NCI-H2171 treated with DMSO at 0.1 percent for 48 hours (cell line): ENCODE results near the gene GDAP2.

Experiments used
- DNase-seq: peaks from one replicate; lab custom pipeline; 2025; lab: John Stamatoyannopoulos, UW

The GDAP2 gene

DNA sequence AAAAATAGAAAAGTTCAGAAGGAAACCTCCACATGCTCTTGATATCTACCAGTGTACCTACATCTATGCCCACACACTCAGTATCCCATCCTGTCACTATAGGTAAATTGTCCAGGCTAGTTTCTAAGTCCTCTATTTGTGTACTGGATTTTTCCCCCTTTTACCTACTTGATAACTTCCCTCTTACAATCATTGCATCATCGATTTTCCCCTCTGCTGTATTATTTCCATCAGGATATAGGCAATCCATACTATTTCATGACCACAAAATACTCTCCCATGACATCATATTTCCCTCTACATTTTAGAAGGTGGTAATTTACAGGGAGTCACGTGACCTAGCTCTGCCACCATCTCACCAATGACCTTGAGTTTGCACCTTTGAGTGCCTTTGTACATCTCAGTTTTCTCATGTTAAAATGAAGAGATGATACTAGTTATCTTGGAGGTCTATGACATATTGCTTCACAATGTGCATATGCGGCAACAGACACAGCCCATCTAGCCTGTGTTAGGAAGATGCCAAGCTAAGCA is 88.2 kb downstream of the GDAP2 start:
- no peak for DNase-seq

DNA sequence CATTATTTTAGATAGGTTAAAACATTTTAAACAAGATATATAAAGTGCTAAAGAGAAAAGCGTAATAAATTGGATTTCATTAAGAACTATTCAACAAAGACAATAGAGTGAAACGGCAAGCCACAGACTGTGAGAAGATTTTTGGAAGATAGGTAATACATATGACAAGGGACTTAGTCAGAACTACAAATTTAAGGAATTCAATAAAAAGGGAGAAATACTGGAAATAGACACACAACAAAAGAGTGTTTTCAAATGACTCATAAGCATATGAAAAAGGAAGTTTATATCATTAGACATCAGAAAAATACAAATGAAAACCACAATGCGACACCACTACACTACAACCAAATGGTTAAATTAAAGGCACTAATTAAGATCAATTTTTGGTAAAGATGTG is 90.5 kb downstream of the GDAP2 start:
- no peak for DNase-seq

DNA sequence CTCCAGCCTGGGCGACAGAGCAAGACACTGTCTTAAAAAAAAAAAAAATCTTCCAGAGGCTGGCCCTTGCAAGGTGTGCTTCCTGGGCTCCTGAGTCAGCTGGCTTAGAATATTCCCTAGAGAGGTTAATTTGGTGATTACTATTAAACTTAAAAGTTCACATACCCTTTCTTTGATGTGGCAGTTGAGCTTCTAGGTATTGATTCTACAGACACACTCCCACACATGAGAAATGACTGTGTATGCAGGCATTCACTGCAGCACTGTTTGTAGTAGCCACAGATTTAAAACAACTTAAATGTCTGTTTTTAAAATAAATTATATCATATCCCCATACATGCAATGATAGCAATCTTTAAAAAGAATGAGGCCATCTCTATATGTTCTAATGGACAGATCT is 93.4 kb downstream of the GDAP2 start:
- DNase-seq, result no peak

DNA sequence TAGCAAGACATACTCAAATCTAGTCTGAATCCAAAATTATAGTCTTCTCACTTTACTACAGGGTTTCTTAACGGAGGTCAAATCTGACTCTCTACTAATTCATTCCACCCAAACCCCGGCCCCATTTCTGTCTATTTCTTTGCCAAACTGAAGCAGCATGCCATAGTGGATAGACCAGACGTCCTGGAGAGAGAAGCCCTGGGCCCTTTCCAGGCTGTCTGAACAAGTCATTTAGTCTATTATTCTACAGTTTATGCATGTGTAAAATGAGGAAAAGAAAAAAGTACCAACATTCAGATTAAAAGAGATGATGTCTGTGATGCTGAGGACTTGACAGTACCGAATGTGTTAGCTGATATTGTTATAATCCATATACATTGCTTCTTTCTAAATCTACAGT is 95.0 kb downstream of the GDAP2 start:
- no peak for DNase-seq

DNA sequence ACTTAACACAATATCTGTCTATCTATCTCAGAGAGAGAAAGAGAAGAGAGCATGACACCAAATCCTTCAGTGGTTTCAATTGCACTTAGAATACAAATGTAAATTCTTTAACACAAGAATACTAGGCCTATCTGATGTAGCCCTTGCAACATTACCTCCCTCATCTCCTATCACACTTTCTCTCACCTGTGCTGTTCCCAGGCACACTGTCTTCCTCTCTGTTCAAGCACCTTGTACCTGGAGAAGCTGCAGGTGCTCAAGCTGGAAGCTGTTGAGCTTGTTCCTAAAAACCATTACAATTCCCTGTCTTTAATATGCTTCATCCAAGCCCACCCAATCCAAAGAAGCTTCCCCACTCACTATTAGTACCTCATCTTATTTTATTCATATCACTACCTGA is 97.0 kb downstream of the GDAP2 start:
- DNase-seq, result no peak

DNA sequence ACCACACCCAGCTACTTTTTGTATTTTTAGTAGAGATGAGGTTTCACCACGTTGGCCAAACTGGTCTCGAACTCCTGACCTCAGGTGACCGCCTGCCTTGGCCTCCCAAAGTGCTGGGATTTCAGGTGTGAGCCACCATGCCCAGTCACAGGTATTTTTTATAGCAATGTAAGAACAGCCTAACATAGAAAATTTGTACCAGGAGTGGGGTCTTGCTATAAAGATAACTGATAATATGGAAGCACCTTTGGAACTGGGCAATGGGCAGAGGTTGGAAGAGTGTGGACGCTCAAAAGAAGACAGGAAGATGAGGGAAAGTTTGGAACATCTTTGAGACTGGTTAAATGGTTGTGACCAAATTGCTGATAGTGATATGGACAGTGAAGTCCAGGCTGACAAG is 99.2 kb downstream of the GDAP2 start:
- DNase-seq, result no peak

DNA sequence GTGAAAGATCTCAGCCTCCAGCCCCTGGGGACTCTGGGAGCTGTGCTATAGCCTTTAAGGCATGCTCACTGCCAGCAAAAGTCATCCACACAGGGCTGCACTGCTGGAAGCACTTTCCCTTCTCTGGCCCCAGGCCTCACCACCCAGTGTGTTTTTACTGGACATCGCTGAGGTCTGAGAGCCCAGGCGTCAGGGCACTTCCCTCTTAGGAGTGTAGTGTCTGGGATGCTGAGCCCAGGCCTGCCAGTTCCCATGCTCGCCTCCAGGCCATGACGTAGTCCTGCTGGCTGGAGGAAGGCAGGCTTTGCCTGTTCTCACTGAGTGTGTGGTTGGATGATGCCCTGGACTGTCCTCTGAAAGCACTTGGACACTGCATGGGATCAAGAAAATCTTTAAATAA is 101.2 kb downstream of the GDAP2 start:
- DNase-seq, result no peak

DNA sequence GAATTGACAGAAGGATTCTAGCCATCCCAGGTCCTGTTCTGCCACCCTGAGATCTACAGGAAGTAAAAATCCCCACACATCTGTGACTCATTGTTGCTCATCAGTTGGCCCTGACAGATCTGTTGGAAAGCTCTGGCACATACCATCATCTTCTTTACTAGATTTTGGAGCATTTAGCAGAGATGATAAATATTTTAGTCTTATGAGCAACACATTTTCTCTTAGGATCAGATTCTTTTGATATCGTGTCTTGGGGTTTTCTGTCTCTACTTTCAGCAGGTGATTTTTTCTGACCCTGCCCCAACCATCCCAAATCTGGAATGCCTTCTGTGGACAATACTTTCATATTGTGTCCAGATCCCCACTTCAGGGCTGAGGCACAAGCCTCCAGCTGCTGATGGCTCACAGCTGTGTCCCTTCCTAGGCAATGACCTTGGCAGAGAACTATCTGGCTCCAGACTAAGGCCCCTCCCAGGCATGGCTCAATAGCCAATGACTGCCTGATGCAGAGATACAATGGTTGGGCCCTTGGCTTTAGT is 102.8 kb downstream of the GDAP2 start:
- DNase-seq, result no peak

DNA sequence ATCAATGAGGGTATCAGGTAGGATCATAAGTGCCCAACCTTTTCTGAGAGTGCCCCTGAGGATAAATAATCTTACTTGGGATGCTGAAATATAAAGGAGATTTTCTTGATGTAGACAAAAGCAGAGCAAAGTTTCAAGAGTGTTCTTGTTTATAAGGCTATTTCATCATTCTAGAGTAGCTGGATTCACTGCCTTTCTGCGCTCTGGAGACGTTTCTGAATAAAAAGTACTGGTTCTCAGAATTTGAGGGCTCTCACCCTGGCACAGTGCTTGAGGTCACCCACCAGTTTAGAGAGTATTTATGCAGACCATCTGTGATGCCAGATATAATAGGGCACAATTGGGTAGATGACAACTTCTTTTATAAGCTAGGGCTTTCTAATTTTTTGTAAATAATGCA is 103.3 kb downstream of the GDAP2 start:
- no peak for DNase-seq

DNA sequence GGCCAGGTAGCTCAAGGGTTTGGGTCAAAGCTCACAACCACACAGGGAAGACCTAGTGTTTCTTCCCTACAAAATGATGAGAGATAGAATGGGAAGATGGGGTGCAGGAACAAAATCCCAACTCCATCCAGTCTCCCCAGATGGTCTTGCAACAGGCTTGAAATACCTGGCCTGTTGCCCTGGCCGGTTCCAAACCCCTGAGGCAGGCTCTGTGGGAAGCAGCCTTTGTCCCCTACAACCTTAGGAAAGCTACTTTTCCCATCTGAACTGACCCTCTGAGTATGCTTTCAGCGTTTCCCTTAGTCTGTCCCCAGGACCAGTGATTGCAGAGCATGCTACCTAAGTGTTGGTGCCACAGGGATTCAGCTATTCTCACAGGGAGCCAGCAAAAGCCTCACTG is 104.0 kb downstream of the GDAP2 start:
- no peak for DNase-seq

DNA sequence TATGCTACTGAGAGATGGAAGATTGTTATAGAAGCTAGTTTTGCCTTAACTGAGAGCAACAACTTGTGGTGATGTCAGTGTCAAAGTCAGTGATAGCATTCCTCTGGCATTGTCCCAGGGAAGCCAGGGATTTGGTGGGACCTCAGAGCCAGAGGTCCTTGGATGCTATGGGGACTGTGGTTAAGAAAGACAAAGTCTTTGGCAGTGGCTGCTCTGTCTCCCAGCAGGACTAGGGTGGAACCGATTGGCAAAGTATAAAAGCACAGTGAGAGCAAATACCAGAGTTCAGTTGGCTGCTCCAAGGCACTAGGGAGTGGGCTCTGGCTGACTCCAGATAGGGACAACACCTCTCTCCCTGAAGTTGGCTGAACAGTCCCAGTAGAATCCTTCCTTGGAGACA is 104.8 kb downstream of the GDAP2 start:
- no peak for DNase-seq

DNA sequence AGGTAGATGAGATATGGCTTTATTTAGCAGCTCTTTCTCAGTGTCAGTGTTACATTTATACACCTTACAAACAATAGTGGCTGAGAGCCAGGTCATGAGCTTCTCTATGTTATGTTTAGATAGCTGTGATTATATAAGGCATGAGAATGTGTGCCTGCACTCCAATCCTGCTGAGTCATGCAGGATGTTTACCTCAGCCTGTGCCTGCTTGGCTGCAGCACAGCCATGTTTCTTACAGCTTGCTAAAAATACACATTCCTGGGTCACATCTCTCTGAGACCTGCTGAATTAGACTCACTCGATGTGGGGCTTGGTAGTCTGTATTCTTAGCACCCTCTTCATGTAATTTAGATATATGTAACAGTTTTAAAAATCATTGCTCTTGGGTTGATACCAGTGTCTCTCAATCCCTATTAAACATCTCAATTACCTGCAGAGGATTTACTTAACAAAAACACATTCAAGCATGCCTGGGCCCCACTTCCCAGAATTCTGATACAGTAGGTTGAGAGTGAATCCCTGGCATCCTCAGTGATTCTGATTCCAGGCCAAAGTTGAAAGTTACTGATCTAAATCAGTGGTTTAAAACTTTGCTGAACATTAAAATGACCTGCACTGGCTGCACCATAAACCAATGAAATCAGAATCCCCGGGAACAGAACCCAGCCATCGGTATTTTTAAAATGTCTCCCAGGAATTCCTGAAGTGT is 107.5 kb downstream of the GDAP2 start:
- DNase-seq, result no peak

DNA sequence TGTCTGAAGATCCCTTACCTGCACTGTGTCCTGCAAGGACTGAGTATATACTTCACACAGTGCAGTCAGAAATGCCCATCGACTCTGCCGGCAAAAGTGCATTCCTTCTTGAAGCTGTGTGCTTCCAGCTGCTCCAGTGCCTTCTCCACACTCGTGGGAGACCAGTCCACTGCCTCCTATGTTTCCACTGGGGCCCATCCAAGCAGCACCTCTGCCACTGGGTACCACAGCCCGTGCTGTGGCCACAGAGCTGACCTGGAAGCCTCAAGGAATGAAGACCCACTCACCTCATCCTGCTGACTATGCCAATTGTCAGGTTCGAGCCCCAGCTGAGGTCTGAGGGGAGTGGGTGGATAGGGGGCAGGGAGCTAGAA is 108.1 kb downstream of the GDAP2 start:
- no peak for DNase-seq

DNA sequence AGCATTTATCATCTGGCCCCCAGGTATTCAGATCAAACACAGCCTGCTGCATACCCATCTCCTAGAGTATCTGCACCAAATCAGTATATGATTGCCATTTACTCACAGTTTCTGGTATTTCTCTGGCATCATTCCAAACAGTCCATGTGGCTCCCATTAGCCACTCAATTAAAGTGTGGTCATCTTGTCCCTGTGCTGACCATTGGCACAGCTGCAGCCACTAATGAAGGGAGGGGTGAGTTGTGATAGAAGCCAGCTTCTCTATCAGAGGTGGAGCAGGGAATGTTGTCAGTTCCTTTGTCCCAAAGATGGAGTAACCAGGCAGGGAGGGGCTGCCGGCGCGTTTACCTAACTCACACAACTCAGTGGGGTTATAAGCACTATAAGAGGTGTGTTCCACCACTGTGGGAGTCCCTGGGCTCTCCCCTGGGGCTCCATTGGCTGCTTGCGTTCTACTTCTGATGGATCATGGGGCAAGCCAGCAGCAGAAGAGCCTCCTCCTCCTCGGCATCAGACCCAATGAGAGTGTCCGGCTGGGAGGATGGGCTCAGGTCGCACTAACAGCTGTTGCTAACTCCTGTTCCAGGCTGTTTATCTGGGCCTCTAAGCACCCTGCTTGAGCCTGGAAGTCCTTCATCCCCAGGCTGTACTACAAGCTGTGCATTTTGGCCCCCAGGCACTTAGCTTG is 108.6 kb downstream of the GDAP2 start:
- no peak for DNase-seq

DNA sequence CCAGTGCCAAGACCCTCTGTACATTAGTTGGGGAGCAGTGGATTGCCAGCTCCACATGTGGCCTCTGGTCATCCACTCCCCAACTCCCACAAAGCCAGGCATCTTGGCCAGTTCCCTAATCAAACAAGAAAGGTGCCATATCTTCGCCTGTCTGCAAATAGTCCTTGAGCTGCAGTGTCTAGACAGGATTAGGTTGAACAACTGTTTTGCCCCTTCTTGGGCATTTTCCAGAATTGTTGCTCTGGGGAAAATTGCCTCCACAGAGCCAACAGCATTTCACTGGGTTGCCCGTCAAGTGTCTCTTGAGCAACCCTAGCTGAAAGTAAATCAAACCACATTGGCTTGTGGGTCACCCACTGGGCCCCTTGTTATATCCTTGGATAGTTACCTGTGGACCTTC is 109.3 kb downstream of the GDAP2 start:
- no peak for DNase-seq

DNA sequence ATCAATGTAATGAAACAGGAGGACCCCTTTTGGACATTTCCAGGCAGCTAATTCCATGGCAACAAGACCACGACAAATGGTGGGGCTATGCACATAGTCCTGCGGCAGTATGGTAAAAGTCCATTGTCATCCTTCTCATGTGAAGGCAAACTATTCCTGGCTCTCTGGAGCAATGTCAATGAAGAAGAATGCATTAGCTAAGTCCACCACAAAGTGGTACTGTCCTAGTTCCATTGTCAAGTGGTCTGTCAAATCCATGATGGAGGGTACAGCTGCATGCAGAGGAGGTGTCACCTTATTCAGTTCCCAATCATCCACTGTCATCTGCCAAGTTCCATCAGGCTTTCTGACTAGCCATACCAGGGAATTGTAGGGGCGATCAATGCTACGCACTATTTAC is 110.1 kb downstream of the GDAP2 start:
- no peak for DNase-seq

DNA sequence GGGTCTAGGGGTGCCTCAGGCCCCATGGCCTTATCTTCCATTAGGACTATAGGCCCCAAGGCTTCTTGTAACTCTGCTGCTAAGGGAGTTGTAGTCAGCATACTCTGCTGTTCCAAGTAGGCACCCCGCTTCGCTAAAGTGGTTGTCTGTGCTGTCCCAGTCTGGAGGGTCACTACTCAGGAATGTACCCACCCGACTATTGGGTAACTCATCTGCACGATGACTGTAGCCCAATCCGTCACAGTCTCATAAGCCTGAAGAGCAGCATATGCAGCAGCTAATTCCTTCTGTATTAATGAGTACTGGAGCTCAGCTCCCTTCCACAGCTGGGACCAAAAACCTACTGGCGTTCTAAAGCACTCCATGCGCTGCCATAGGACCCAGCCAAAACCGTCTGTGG is 111.0 kb downstream of the GDAP2 start:
- no peak for DNase-seq

DNA sequence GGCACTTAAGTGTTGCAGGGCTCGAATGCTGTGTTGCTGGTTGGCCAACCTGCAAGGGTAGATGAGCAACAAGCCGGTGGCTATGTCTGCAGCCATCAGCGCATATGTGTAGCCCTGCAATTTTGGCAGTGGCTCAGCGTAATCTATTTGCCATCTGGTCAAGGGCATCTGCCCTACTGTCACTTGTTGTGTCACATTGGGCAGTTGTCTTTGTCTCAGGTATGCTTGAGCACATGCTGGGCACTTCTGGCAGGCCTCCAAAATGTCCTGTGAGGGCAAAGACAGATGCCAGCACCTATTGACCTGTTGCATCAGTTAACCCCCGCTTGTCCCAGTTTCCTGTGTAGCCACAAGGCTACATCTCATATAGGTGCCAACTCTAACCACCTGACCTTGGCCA is 111.8 kb downstream of the GDAP2 start:
- DNase-seq, result no peak

DNA sequence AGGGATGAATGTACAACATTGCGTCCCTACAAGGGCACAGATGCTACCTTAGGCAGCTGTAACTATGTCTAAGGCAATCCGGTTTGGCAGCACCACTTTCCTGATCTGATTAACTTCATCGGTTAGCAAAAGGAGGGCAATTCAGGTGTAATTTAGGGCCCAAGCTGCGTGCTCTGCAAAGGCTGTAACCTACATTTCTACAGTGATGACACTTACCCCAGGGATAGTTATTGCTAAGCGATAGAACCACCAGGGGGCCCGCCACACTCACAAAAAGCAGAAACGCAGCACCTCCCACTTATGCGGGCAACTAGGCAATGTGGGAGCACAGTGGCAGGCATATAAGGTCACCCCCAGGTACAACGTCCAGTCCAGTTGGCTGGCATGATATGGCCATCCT is 113.5 kb downstream of the GDAP2 start:
- no peak for DNase-seq

DNA sequence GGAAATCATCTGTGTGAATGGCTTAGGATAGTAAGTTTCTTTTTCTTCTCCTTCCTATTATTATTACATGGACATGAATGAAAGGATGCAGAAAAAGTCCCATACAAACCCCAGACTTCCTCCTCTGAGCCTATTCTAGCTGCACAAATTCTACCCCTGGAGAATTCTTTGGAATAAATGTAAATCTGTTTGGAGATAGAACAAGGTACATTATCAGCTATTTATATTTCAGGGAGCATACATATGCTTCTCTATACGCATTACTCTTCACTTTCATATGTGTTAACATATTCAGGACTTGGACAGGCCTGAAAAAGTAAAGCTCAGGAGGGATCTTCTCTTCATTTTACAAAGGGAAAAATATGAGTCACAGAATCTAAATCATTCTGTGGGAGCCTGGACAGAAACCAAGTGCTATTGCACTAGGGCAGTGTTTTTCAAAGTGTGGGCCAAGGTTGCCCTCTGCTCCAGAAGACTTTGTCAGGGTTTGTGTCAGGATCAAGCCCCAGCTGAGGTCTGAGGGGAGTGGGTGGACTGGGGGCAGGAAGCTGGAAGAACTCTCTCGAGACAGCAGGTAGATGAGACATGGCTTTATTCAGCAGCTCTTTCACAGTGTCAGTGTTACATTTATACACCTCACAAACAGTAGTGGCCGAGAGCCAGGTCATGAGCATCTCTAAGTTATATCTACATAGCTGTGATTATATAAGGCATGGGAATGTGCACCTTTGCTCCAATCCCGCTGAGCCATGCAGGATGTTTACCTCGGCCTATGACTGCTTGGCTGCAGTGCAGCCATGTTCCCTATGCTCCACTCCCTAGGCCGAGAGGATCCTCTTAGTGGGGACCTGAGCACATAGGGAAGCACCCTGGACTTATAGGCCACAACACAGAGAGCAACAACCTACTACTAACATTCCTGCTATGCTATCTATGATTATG is 114.3 kb downstream of the GDAP2 start:
- no peak for DNase-seq
